Neural crest cell (in vitro differentiated cells): Measurements from ENCODE around the gene MBOAT2. TPM values are rescaled to one million over a fixed set of nuclear protein-coding genes. Genes with fewer than 3 reads are reported as not detected.

Source experiments
- DNase-seq: peaks from one replicate; pipeline ENCODE4 v3.0.0; 2021; ENCODE audit warnings: low read depth, mixed read lengths, low spot score
- H3K27ac Mint-ChIP-seq: one replicate; pipeline ENCODE4 v1.8.0; 2021; ENCODE audit warnings: mild to moderate bottlenecking, mixed read lengths; ENCODE audit not compliant: unreplicated experiment
- H3K27me3 Mint-ChIP-seq: 2 replicates; pipeline ENCODE4 v1.8.0; 2021; ENCODE audit warnings: low read depth, mild to moderate bottlenecking, mixed read lengths
- H3K36me3 Mint-ChIP-seq: 2 replicates; pipeline ENCODE4 v1.8.0; 2021; ENCODE audit warnings: low read depth, mild to moderate bottlenecking, mixed read lengths
- H3K4me1 Mint-ChIP-seq: 2 replicates; pipeline ENCODE4 v1.8.0; 2021; ENCODE audit warnings: mixed read lengths
- H3K4me3 Mint-ChIP-seq: one replicate; pipeline ENCODE4 v1.8.0; 2021; ENCODE audit warnings: mild to moderate bottlenecking, mixed read lengths
- H3K9me3 Mint-ChIP-seq: 2 replicates; pipeline ENCODE4 v1.8.0; 2021; ENCODE audit warnings: mixed read lengths
- CTCF ChIP-seq: fragments of 200-600 bp; sonication (generic); conservative IDR thresholded peaks from 2 replicates; pipeline ENCODE4 v1.5.0; 2021; ENCODE audit warnings: antibody characterized with exemption, mild to moderate bottlenecking
- total RNA-seq: library from RNA; stranded (reverse); gene quantifications from 2 replicates; pipeline ENCODE4 v1.2.1, GENCODE V29; 2021

MBOAT2 gene
- total RNA-seq, 1 donor from 2014 or later: 53.1 TPM

- Mint-ChIP-seq H3K4me1 (peaks cover 50% of the 10 kb centered on the region), H3K4me3 (peak overlapping the region; percentile 94), H3K27me3 (peaks cover 5% of the 10 kb centered on the region), H3K9me3 (no peaks in the 10 kb centered on the region), H3K36me3 (peaks cover 2% of the 10 kb centered on the region), H3K27ac (no peak overlapping the region)
- DNase-seq: no peak
- no peak for TF ChIP-seq CTCF
Measured at GRCh38 chr2:9001229-9001628, 2.3 kb downstream of the MBOAT2 start.

- Mint-ChIP-seq H3K27me3 (peaks cover 5% of the 10 kb centered on the region), H3K27ac (no peak overlapping the region), H3K4me3 (no peak overlapping the region), H3K4me1 (peaks cover 54% of the 10 kb centered on the region), H3K36me3 (peaks cover 2% of the 10 kb centered on the region), H3K9me3 (no peaks in the 10 kb centered on the region)
- TF ChIP-seq CTCF: no peak
- no peak for DNase-seq
Measured at GRCh38 chr2:9000442-9000841, 3.0 kb downstream of the MBOAT2 start.

GRCh38 chr2:8999797-9000196, 3.7 kb downstream of the MBOAT2 start:
- no peaks in the 10 kb centered on the region for H3K36me3 Mint-ChIP-seq
- no peaks in the 10 kb centered on the region for H3K9me3 Mint-ChIP-seq
- peaks cover 5% of the 10 kb centered on the region for H3K27me3 Mint-ChIP-seq
- TF ChIP-seq CTCF: no peak
- DNase-seq: no peak
- H3K4me1 Mint-ChIP-seq: peaks cover 53% of the 10 kb centered on the region
- peak overlapping the region; percentile 79 for H3K27ac Mint-ChIP-seq
- H3K4me3 Mint-ChIP-seq: peak overlapping the region; percentile 47

GRCh38 chr2:8999102-8999446, 4.4 kb downstream of the MBOAT2 start:
- H3K27me3 Mint-ChIP-seq: peaks cover 5% of the 10 kb centered on the region
- no peak overlapping the region for H3K27ac Mint-ChIP-seq
- no peaks in the 10 kb centered on the region for H3K9me3 Mint-ChIP-seq
- no peak overlapping the region for H3K4me3 Mint-ChIP-seq
- H3K36me3 Mint-ChIP-seq: no peaks in the 10 kb centered on the region
- TF ChIP-seq CTCF: no peak
- peaks cover 53% of the 10 kb centered on the region for H3K4me1 Mint-ChIP-seq
- no peak for DNase-seq

GRCh38 chr2:8998418-8999101, 4.9 kb downstream of the MBOAT2 start:
- Mint-ChIP-seq H3K9me3 (no peaks in the 10 kb centered on the region), H3K27ac (no peak overlapping the region), H3K27me3 (peaks cover 5% of the 10 kb centered on the region), H3K36me3 (no peaks in the 10 kb centered on the region), H3K4me3 (no peak overlapping the region), H3K4me1 (peaks cover 53% of the 10 kb centered on the region)
- TF ChIP-seq CTCF: no peak
- DNase-seq: no peak
